ENCODE data around the gene KRT83.

Gene KRT83

GRCh38 chr12:52264435-52264825, 56.8 kb downstream of the KRT83 start:
- Histone ChIP-seq H3K4me2 (ENCODE audit: low read length) (no peak overlapping the region), H4K20me1 (ENCODE audit: control insufficient read depth, insufficient read depth, low read depth, low read length) (no peaks in the 10 kb centered on the region), H3K79me2 (ENCODE audit: control insufficient read depth, low read length) (no peaks in the 10 kb centered on the region), H3K4me3 (ENCODE audit: low read length) (no peak overlapping the region), H3K36me3 (ENCODE audit: control insufficient read depth, low read length) (no peaks in the 10 kb centered on the region), H3K4me1 (ENCODE audit: control insufficient read depth, low read length) (no peaks in the 10 kb centered on the region), H3K27ac (ENCODE audit: low read depth, low read length) (no peak overlapping the region), H3K9me2 (replicated peaks; ENCODE audit: control insufficient read depth, low read length) (no peaks in the 10 kb centered on the region), H3F3A (ENCODE audit: control insufficient read depth, insufficient read depth) (no peaks in the 10 kb centered on the region), H3K9me3 (ENCODE audit: control insufficient read depth, insufficient read depth, low read length) (no peaks in the 10 kb centered on the region), H3K27me3 (ENCODE audit: control insufficient read depth, low read length) (peaks cover 7% of the 10 kb centered on the region)
- TF ChIP-seq EZH2phosphoT487 (IDR thresholded peaks at IDR 0.05; ENCODE audit: borderline replicate concordance, low read length) (no peak), CTCF (IDR thresholded peaks at IDR 0.05; ENCODE audit: low read depth, low read length, poor library complexity, severe bottlenecking) (no peak)

All from DOHH2 (cell line).